GM23248 (cell line): ENCODE data around the gene SEL1L3. TPM values are rescaled to one million over a fixed set of nuclear protein-coding genes. Genes with fewer than 3 reads are reported as not detected.

Experiments used
- DNase-seq: peaks from one replicate; pipeline ENCODE4 v3.0.0-alpha.2; 2015
- H2AFZ ChIP-seq: fragments of 200-600 bp; sonication (generic); 2 replicates; pipeline ENCODE4 v1.6.1; 2016; ENCODE audit warnings: antibody characterized with exemption
- H3F3A ChIP-seq: fragments of 200-600 bp; sonication (generic); 2 replicates; pipeline ENCODE4 v1.6.1; 2016; ENCODE audit warnings: mild to moderate bottlenecking, antibody characterized with exemption, mixed run types; ENCODE audit not compliant: insufficient read depth
- H3K27ac ChIP-seq: fragments of 200-600 bp; sonication (generic); 2 replicates; pipeline ENCODE4 v1.5.1; 2016; ENCODE audit warnings: mild to moderate bottlenecking
- H3K27me3 ChIP-seq: fragments of 200-600 bp; sonication (generic); replicated peaks from 2 replicates; pipeline ENCODE4 v1.6.1; 2016; ENCODE audit warnings: mild to moderate bottlenecking; ENCODE audit not compliant: insufficient read depth
- H3K36me3 ChIP-seq: fragments of 200-600 bp; sonication (generic); 2 replicates; pipeline ENCODE4 v1.6.1; 2016; ENCODE audit warnings: low read depth, mild to moderate bottlenecking
- H3K4me1 ChIP-seq: fragments of 200-600 bp; sonication (generic); 2 replicates; pipeline ENCODE4 v1.6.1; 2016; ENCODE audit warnings: mild to moderate bottlenecking; ENCODE audit not compliant: insufficient read depth
- H3K4me2 ChIP-seq: fragments of 200-600 bp; sonication (generic); one replicate; pipeline ENCODE4 v1.6.1; 2016; ENCODE audit warnings: mild to moderate bottlenecking; ENCODE audit not compliant: unreplicated experiment
- H3K4me3 ChIP-seq: fragments of 200-600 bp; sonication (generic); 2 replicates; pipeline ENCODE4 v1.5.1; 2016; ENCODE audit warnings: mild to moderate bottlenecking
- H3K79me2 ChIP-seq: fragments of 200-600 bp; sonication (generic); 2 replicates; pipeline ENCODE4 v1.6.1; 2016; ENCODE audit warnings: mild to moderate bottlenecking; ENCODE audit not compliant: insufficient read depth
- H3K9ac ChIP-seq: fragments of 200-600 bp; sonication (generic); 2 replicates; pipeline ENCODE4 v1.6.1; 2016; ENCODE audit warnings: mild to moderate bottlenecking
- H3K9me2 ChIP-seq: fragments of 200-600 bp; sonication (generic); 2 replicates; pipeline ENCODE4 v1.6.1; 2016; ENCODE audit warnings: mixed run types, mild to moderate bottlenecking, moderate library complexity; ENCODE audit not compliant: insufficient read depth
- H3K9me3 ChIP-seq: fragments of 200-600 bp; sonication (generic); one replicate; pipeline ENCODE4 v1.6.1; 2017; ENCODE audit warnings: low read depth
- H4K20me1 ChIP-seq: fragments of 200-600 bp; sonication (generic); 2 replicates; pipeline ENCODE4 v1.6.0; 2016; ENCODE audit not compliant: insufficient read depth
- EZH2 ChIP-seq: fragments of 200-600 bp; sonication (generic); IDR thresholded peaks from 2 replicates; pipeline ENCODE4 v1.6.1; 2018; ENCODE audit warnings: antibody characterized with exemption, mild to moderate bottlenecking; ENCODE audit not compliant: insufficient read depth, poor library complexity, severe bottlenecking
- EZH2phosphoT487 ChIP-seq: fragments of 200-600 bp; sonication (generic); IDR thresholded peaks from 2 replicates; pipeline ENCODE4 v1.6.1; 2018; ENCODE audit warnings: antibody characterized with exemption, moderate library complexity, mild to moderate bottlenecking, low read depth; ENCODE audit not compliant: insufficient read depth
- WGBS, 2 experiments: methylation state at CpG; one replicate each; pipeline ENCODE4 v1.1.6; 2015 to 2017; ENCODE audit warnings: low lambda C conversion rate in 2 of 2, low coverage in 1 of 2; ENCODE audit errors: missing lambda C conversion rate in 2 of 2; 5-methylcytosine and 5-hydroxymethylcytosine counted together
- in situ Hi-C: fragments of 300-500 bp; cut with MboI; formaldehyde crosslinking; loops from 2 replicates; pipeline ENCODE4 v1.15.0; 2020
- polyA plus RNA-seq: library from polyadenylated mRNA; unstranded; fragments of >200 nt; fragmentation: Nextera tagmentation; extraction: Ambion mirVana; gene quantifications from 2 replicates; pipeline ENCODE4 v1.2.1, GENCODE V29; 2016
- total RNA-seq: library from RNA; depleted of rRNA; stranded (reverse); fragments of >200 nt; shearing (Covaris generic); gene quantifications from 2 replicates; pipeline ENCODE4 v1.2.3, GENCODE V29; 2014

SEL1L3 gene
- total and polyA plus RNA-seq, 2 experiments from 2014 or later: 23.1 to 62.8 TPM

GRCh38 chr4:25834411-25835107, 28.2 kb downstream of the SEL1L3 start:
- Histone ChIP-seq H3K27me3 (no peaks in the 10 kb centered on the region), H3K27ac (no peak overlapping the region), H3K9ac (no peak overlapping the region), H3K4me3 (no peak overlapping the region), H3F3A (no peaks in the 10 kb centered on the region), H4K20me1 (no peaks in the 10 kb centered on the region), H3K4me2 (no peak overlapping the region), H3K9me2 (no peaks in the 10 kb centered on the region), H3K36me3 (no peaks in the 10 kb centered on the region), H3K79me2 (no peaks in the 10 kb centered on the region), H2AFZ (no peak overlapping the region), H3K4me1 (no peaks in the 10 kb centered on the region), H3K9me3 (no peaks in the 10 kb centered on the region)
- WGBS, 2 experiments: 68 to 72% methylated on average over 5 of the region's 5 CpGs
- no peak for DNase-seq
- in situ Hi-C loops: no loop called here
- TF ChIP-seq EZH2phosphoT487 (no peak), EZH2 (no peak)

GRCh38 chr4:25830548-25830947, 32.2 kb downstream of the SEL1L3 start:
- Histone ChIP-seq H3K4me3 (no peak overlapping the region), H3K4me1 (no peaks in the 10 kb centered on the region), H3K36me3 (no peaks in the 10 kb centered on the region), H3K27me3 (no peaks in the 10 kb centered on the region), H3K9me2 (no peaks in the 10 kb centered on the region), H3K9me3 (no peaks in the 10 kb centered on the region), H2AFZ (no peak overlapping the region), H4K20me1 (no peaks in the 10 kb centered on the region), H3K4me2 (no peak overlapping the region), H3K79me2 (no peaks in the 10 kb centered on the region), H3K9ac (no peak overlapping the region), H3F3A (no peaks in the 10 kb centered on the region), H3K27ac (no peak overlapping the region)
- TF ChIP-seq EZH2phosphoT487: no peak
- TF ChIP-seq EZH2: no peak
- 86 to 87% methylated on average over 5 of the region's 5 CpGs for WGBS, 2 experiments
- DNase-seq: no peak
- in situ Hi-C loops: no loop called here

- no peak overlapping the region for H3K4me2 ChIP-seq
- 89% methylated on average over 4 of the region's 4 CpGs for WGBS, 2 experiments
- H3F3A ChIP-seq: no peaks in the 10 kb centered on the region
- in situ Hi-C loops: no loop called here
- no peaks in the 10 kb centered on the region for H3K79me2 ChIP-seq
- H3K4me3 ChIP-seq: no peak overlapping the region
- no peaks in the 10 kb centered on the region for H3K9me3 ChIP-seq
- no peak overlapping the region for H2AFZ ChIP-seq
- DNase-seq: no peak
- H3K9me2 ChIP-seq: no peaks in the 10 kb centered on the region
- no peak overlapping the region for H3K27ac ChIP-seq
- no peak overlapping the region for H3K9ac ChIP-seq
- H3K4me1 ChIP-seq: no peaks in the 10 kb centered on the region
- no peaks in the 10 kb centered on the region for H3K27me3 ChIP-seq
- H4K20me1 ChIP-seq: no peaks in the 10 kb centered on the region
- TF ChIP-seq EZH2phosphoT487 (no peak), EZH2 (no peak)
- H3K36me3 ChIP-seq: no peaks in the 10 kb centered on the region
Observed at GRCh38 chr4:25827897-25828296, 34.9 kb downstream of the SEL1L3 start.

- in situ Hi-C loops: no loop called here
- TF ChIP-seq EZH2: no peak
- Histone ChIP-seq H4K20me1 (no peaks in the 10 kb centered on the region), H2AFZ (no peak overlapping the region), H3K27ac (no peak overlapping the region), H3K9me2 (no peaks in the 10 kb centered on the region), H3K9ac (no peak overlapping the region), H3K79me2 (no peaks in the 10 kb centered on the region), H3K4me2 (no peak overlapping the region), H3K4me3 (no peak overlapping the region), H3K27me3 (no peaks in the 10 kb centered on the region), H3F3A (no peaks in the 10 kb centered on the region), H3K36me3 (no peaks in the 10 kb centered on the region), H3K4me1 (no peaks in the 10 kb centered on the region), H3K9me3 (no peaks in the 10 kb centered on the region)
- 34 to 45% methylated on average over 4 of the region's 4 CpGs for WGBS, 2 experiments
- DNase-seq: no peak
Observed at GRCh38 chr4:25827373-25827772, 35.4 kb downstream of the SEL1L3 start.
